HL-60 (cell line): ENCODE data around the gene EFNB1.

ENCODE experiments used
- DNase-seq, 2 experiments: peaks; one replicate each; pipeline ENCODE4 v3.0.0-alpha.2; 2010 to 2020; ENCODE audit warnings: low read depth in 1 of 2, low spot score in 1 of 2
- H3K27ac ChIP-seq: fragments of 250-450 bp; sonication (Bioruptor Pico); replicated peaks from 2 replicates; pipeline ENCODE4 v1.5.1; 2020; ENCODE audit warnings: mild to moderate bottlenecking, moderate library complexity
- H3K27me3 ChIP-seq: fragments of 250-450 bp; sonication (Bioruptor Pico); 2 replicates; pipeline ENCODE4 v1.5.1; 2021; ENCODE audit warnings: mild to moderate bottlenecking, moderate library complexity; ENCODE audit not compliant: insufficient read depth, poor library complexity, severe bottlenecking
- H3K4me3 ChIP-seq: replicated peaks from 2 replicates; pipeline ENCODE4 v1.5.1; 2011; ENCODE audit warnings: mild to moderate bottlenecking, control low read depth, low read length; ENCODE audit not compliant: insufficient read depth
- CTCF ChIP-seq: IDR thresholded peaks from one replicate; pipeline ENCODE4 v1.5.1; 2011; ENCODE audit warnings: low read length, control low read depth, inconsistent platforms; ENCODE audit not compliant: insufficient read depth
- GABPA ChIP-seq: IDR thresholded peaks from 2 replicates; pipeline ENCODE4 v1.6.1; 2012; ENCODE audit warnings: low read depth
- POLR2AphosphoS5 ChIP-seq: IDR thresholded peaks from 2 replicates; pipeline ENCODE4 v1.6.1; 2012; ENCODE audit warnings: low read depth
- SPI1 ChIP-seq: IDR thresholded peaks from 2 replicates; pipeline ENCODE4 v1.6.1; 2012; ENCODE audit warnings: low read depth, mild to moderate bottlenecking, borderline replicate concordance
- TF ChIP-seq, protein P1 (sequence below): IDR thresholded peaks from 2 replicates; pipeline ENCODE4 v1.6.1; 2012; ENCODE audit warnings: low read depth; ENCODE audit not compliant: insufficient replicate concordance

EFNB1 gene

GRCh38 chrX:68872171-68872570 is 43.4 kb downstream of the EFNB1 start:
- TF ChIP-seq, protein P1, sequence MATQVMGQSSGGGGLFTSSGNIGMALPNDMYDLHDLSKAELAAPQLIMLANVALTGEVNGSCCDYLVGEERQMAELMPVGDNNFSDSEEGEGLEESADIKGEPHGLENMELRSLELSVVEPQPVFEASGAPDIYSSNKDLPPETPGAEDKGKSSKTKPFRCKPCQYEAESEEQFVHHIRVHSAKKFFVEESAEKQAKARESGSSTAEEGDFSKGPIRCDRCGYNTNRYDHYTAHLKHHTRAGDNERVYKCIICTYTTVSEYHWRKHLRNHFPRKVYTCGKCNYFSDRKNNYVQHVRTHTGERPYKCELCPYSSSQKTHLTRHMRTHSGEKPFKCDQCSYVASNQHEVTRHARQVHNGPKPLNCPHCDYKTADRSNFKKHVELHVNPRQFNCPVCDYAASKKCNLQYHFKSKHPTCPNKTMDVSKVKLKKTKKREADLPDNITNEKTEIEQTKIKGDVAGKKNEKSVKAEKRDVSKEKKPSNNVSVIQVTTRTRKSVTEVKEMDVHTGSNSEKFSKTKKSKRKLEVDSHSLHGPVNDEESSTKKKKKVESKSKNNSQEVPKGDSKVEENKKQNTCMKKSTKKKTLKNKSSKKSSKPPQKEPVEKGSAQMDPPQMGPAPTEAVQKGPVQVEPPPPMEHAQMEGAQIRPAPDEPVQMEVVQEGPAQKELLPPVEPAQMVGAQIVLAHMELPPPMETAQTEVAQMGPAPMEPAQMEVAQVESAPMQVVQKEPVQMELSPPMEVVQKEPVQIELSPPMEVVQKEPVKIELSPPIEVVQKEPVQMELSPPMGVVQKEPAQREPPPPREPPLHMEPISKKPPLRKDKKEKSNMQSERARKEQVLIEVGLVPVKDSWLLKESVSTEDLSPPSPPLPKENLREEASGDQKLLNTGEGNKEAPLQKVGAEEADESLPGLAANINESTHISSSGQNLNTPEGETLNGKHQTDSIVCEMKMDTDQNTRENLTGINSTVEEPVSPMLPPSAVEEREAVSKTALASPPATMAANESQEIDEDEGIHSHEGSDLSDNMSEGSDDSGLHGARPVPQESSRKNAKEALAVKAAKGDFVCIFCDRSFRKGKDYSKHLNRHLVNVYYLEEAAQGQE: no peak
- TF ChIP-seq SPI1 (no peak), POLR2AphosphoS5 (no peak), GABPA (no peak), CTCF (no peak)
- no peak for DNase-seq
- no peak overlapping the region for H3K4me3 ChIP-seq
- H3K27me3 ChIP-seq: no peaks in the 10 kb centered on the region
- no peak overlapping the region for H3K27ac ChIP-seq

DNA sequence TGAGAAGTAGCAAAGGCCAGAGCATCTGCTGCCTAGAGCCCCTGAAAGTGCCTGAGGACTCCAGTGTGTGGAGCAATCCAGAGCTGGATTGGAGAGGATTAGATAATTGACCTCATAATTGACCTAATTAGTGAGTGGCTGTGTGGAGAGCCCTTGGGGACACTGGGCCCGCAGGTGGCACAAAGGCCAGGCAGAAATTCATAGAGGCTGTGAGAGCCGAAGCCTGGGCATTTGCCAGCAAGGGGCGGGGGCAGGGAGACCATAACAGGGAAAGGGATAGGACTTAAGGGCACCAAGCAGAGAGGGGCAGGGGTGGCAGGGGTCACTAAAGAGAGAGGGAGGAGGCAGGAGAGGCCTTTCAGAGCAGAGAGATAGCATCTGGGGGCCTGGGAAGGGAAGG is 45.3 kb downstream of the EFNB1 start:
- H3K27ac ChIP-seq: no peak overlapping the region
- DNase-seq: no peak
- H3K27me3 ChIP-seq: no peaks in the 10 kb centered on the region
- H3K4me3 ChIP-seq: no peak overlapping the region
- TF ChIP-seq SPI1 (no peak), CTCF (no peak), POLR2AphosphoS5 (no peak), GABPA (no peak)
- TF ChIP-seq, protein P1: no peak

- no peak for TF ChIP-seq CTCF
- TF ChIP-seq POLR2AphosphoS5: no peak
- TF ChIP-seq GABPA: no peak
- TF ChIP-seq SPI1: no peak
- TF ChIP-seq, protein P1: no peak
- Histone ChIP-seq H3K27me3 (no peaks in the 10 kb centered on the region), H3K27ac (no peak overlapping the region), H3K4me3 (no peak overlapping the region)
- no peak for DNase-seq
These were observed 47.9 kb downstream of the EFNB1 start for GRCh38 chrX:68876731-68877130.
